Stomach (tissue), 9 donors: ENCODE results near the gene TNNI2. TPM values are rescaled to one million over a fixed set of nuclear protein-coding genes. Genes with fewer than 3 reads are reported as not detected.

Source experiments
- DNase-seq, 2 donors: peaks; one replicate each; pipeline versions ENCODE4 v3.0.0 to v3.0.0-alpha.2; 2013 to 2019
- H3K27ac ChIP-seq, 5 donors: fragments of 200-600 bp in 4 of 5; sonication (generic) in 4 of 5; one replicate each; pipeline ENCODE4 v1.5.1; 2013 to 2019; ENCODE audit warnings: mild to moderate bottlenecking in 1 of 5, moderate library complexity in 1 of 5
- H3K27me3 ChIP-seq, 3 donors: fragments of 200-600 bp; sonication (generic); one replicate each; pipeline ENCODE4 v1.5.1; 2017 to 2019; ENCODE audit warnings: mixed run types in 1 of 3
- H3K36me3 ChIP-seq, 4 donors: fragments of 200-600 bp; sonication (generic); 1 replicate in 3 of 4; 2 replicates in 1 of 4; pipeline ENCODE4 v1.5.1; 2016 to 2019
- H3K4me1 ChIP-seq, 4 donors: fragments of 200-600 bp; sonication (generic); one replicate each; pipeline ENCODE4 v1.5.1; 2016 to 2019
- H3K4me3 ChIP-seq, 4 donors: fragments of 200-600 bp; sonication (generic) in 3 of 4; one replicate each; pipeline ENCODE4 v1.5.1; 2016 to 2019; ENCODE audit warnings: mild to moderate bottlenecking in 1 of 4
- H3K9me3 ChIP-seq, 4 donors: fragments of 200-600 bp; sonication (generic); one replicate each; pipeline ENCODE4 v1.5.1; 2016 to 2019
- CTCF ChIP-seq, 7 experiments: fragments of 450-650 bp in 4 of 7; fragments of 200-600 bp in 3 of 7; sonication (generic) in 3 of 7; IDR thresholded peaks; one replicate each; pipeline ENCODE4 v1.5.1; 2016 to 2019; ENCODE audit warnings: antibody characterized with exemption in 7 of 7, control low read depth in 2 of 7, mild to moderate bottlenecking in 1 of 7
- EP300 ChIP-seq: sonication (generic); formaldehyde crosslinking; IDR thresholded peaks from one replicate; pipeline ENCODE4 v1.6.1; 2017; ENCODE audit warnings: antibody characterized with exemption
- POLR2A ChIP-seq, 4 donors: fragments of 450-650 bp; IDR thresholded peaks; one replicate each; pipeline ENCODE4 v1.6.1; 2016; ENCODE audit warnings: antibody characterized with exemption in 4 of 4, control low read depth in 2 of 4, mild to moderate bottlenecking in 1 of 4, moderate library complexity in 1 of 4
- POLR2AphosphoS5 ChIP-seq, 3 donors: sonication (generic); formaldehyde crosslinking; IDR thresholded peaks; one replicate each; pipeline ENCODE4 v1.6.1; 2016; ENCODE audit warnings: antibody characterized with exemption in 3 of 3
- WGBS, 5 donors: extraction: QIAGEN DNeasy Blood & Tissue Kit in 3 of 5; methylation state at CpG; one replicate each; pipeline versions ENCODE4 v1.1.5 to v1.1.7; 2013 to 2018; 5-methylcytosine and 5-hydroxymethylcytosine counted together
- intact Hi-C: fragments of 100-400 bp; cut with DNase I; formaldehyde crosslinking; loops from one replicate; pipeline ENCODE4 v1.15.1; 2023; ENCODE audit warnings: low total_unique reads
- polyA plus RNA-seq, 3 donors: library from polyadenylated mRNA; stranded (reverse); fragments of 200-250 nt; gene quantifications; one replicate each; pipeline ENCODE4 v1.2.3, GENCODE V29; 2013
- total RNA-seq, 5 donors: library from RNA; depleted of rRNA; stranded (reverse); fragments of >200 nt; gene quantifications; one replicate each; pipeline versions ENCODE4 v1.1.0 to v1.2.3, GENCODE V29; 2014 to 2016
- donor health status: healthy with polysubstance abuse.
- donor health status: Bipolar disorder and iron deficiency.
- donor health status: healthy.

The TNNI2 gene
- total and polyA plus RNA-seq, 8 donors: 0.93 to 23.4 (median 12.1) TPM; not detected in 4

- DNase-seq: no peak
- H3K27me3 ChIP-seq: peaks cover 0 to 9% (median 0%) of the 10 kb centered on the region in 3 donors
- no peaks in the 10 kb centered on the region for H3K36me3 ChIP-seq
- no peak overlapping the region for H3K27ac ChIP-seq
- H3K9me3 ChIP-seq: peaks cover 0 to 22% (median 19%) of the 10 kb centered on the region in 4 donors
- 85 to 90% (median 89%) methylated on average over 5 of the region's 5 CpGs for WGBS, 5 donors
- TF ChIP-seq CTCF (IDR thresholded peaks at IDR 0.05) (no peak), POLR2A (IDR thresholded peaks at IDR 0.05) (no peak), POLR2AphosphoS5 (IDR thresholded peaks at IDR 0.05) (no peak), EP300 (no peak)
- intact Hi-C loops: no loop called here
- no peaks in the 10 kb centered on the region for H3K4me1 ChIP-seq
- no peak overlapping the region for H3K4me3 ChIP-seq
Measured at GRCh38 chr11:1817000-1817399, 21.8 kb upstream of the TNNI2 start.

GRCh38 chr11:1817511-1817910, 21.3 kb upstream of the TNNI2 start:
- Histone ChIP-seq H3K9me3 (peaks cover 0 to 19% (median 18%) of the 10 kb centered on the region in 4 donors), H3K27me3 (peaks cover 0 to 9% (median 0%) of the 10 kb centered on the region in 3 donors), H3K4me3 (no peak overlapping the region), H3K27ac (no peak overlapping the region), H3K36me3 (no peaks in the 10 kb centered on the region), H3K4me1 (no peaks in the 10 kb centered on the region)
- WGBS, 5 donors: 55 to 80% (median 76%) methylated on average over 1 of the region's 1 CpG
- intact Hi-C loops: no loop called here
- TF ChIP-seq POLR2AphosphoS5 (IDR thresholded peaks at IDR 0.05) (no peak), EP300 (no peak), POLR2A (IDR thresholded peaks at IDR 0.05) (no peak), CTCF (IDR thresholded peaks at IDR 0.05) (no peak)
- no peak for DNase-seq

GRCh38 chr11:1819074-1819473, 19.7 kb upstream of the TNNI2 start:
- Histone ChIP-seq H3K27ac (no peak overlapping the region), H3K9me3 (peaks cover 0 to 19% (median 15%) of the 10 kb centered on the region in 4 donors), H3K4me1 (peaks cover 0 to 5% (median 2%) of the 10 kb centered on the region in 4 donors), H3K4me3 (no peak overlapping the region), H3K27me3 (peaks cover 0 to 9% (median 0%) of the 10 kb centered on the region in 3 donors), H3K36me3 (no peaks in the 10 kb centered on the region)
- 54 to 100% (median 86%) methylated on average over 1 to 3 of the region's 3 CpGs for WGBS, 5 donors
- intact Hi-C loops: no loop called here
- TF ChIP-seq POLR2A (IDR thresholded peaks at IDR 0.05) (no peak), EP300 (no peak), POLR2AphosphoS5 (IDR thresholded peaks at IDR 0.05) (no peak), CTCF (IDR thresholded peaks at IDR 0.05) (no peak)
- no peak for DNase-seq

DNA sequence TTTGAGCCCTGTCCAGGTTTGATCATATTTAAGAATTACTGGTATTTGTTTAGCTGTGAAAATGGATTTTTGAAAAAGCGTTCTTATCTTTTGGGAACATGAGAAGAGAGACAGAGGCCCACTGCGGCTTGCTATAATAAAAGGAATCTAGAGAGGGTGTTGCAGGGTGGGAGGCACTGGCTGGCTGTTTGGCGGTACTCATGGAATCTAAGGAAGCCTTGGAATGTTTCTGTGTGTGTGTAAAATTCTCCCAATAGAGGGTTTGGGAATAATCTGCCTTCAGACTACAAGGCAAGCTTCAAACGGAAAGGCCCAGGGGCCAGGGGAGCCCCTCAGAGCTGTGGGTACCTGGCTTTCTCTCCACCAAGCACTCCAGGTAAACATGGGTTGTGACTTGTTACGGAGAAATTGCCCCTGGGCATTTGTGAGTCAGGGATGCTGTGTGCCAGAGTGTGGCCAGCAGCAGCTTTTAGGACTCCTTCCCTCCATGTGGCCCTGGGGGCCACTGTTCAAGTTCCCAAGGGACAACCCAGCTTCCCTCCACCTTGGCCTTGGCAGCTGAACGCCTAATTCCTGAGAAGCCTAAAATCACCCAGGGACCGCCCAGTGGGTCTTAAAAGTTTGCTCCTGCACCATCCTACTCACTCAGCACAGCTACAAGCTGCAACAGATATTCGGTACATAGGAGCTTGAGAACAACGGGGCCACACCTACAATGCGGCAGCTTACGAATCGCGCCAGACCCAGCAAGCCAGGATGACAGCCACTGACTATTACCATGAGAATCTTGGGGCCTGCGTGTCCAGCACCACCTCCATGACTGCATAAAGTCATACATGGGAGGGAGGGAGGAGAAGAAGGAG, 18.1 kb upstream of the TNNI2 start:
- Histone ChIP-seq H3K4me3 (no peak overlapping the region), H3K27ac (no peak overlapping the region), H3K27me3 (peaks cover 0 to 6% (median 0%) of the 10 kb centered on the region in 3 donors), H3K9me3 (peaks cover 0 to 19% (median 15%) of the 10 kb centered on the region in 4 donors), H3K4me1 (peaks cover 7 to 21% (median 12%) of the 10 kb centered on the region in 4 donors), H3K36me3 (no peaks in the 10 kb centered on the region)
- TF ChIP-seq CTCF (IDR thresholded peaks at IDR 0.05) (no peak), EP300 (no peak), POLR2A (IDR thresholded peaks at IDR 0.05) (no peak), POLR2AphosphoS5 (IDR thresholded peaks at IDR 0.05) (no peak)
- intact Hi-C loops: no loop called here
- WGBS, 5 donors: 77 to 89% (median 83%) methylated on average over 14 of the region's 14 CpGs
- no peak for DNase-seq
